ENCODE data around the gene GVQW3.

- no peak for TF ChIP-seq CTCF (IDR thresholded peaks at IDR 0.05)
- no peak for TF ChIP-seq POLR2AphosphoS5 (IDR thresholded peaks at IDR 0.05)
- no peak for TF ChIP-seq POLR2A (IDR thresholded peaks at IDR 0.05)
Measured at GRCh38 chr11:76339221-76339620, 41.9 kb upstream of the GVQW3 start.
